ENCODE data around the gene EFNB2.

The EFNB2 gene

GRCh38 chr13:106535552-106536243 lies at the start of gene EFNB2:
EFNB2 (minus strand) TSS chr13:106535662; CDS start chr13:106534964, 698 bp downstream.
- DNase-seq (ENCODE audit: low read depth in 3 of 3, low spot score in 1 of 3): peak; percentile 58 to 79 (median 78)

GRCh38 chr13:106581225-106581624 lies 45.8 kb upstream of the EFNB2 start:
- no peak for DNase-seq (ENCODE audit: low read depth in 3 of 3, low spot score in 1 of 3)

- DNase-seq (ENCODE audit: low read depth in 3 of 3, low spot score in 1 of 3): no peak
Observed at GRCh38 chr13:106575896-106576295, 40.4 kb upstream of the EFNB2 start.

- DNase-seq (ENCODE audit: low read depth in 3 of 3, low spot score in 1 of 3): no peak
Observed at GRCh38 chr13:106573868-106574267, 38.4 kb upstream of the EFNB2 start.

- no peak for DNase-seq (ENCODE audit: low read depth in 3 of 3, low spot score in 1 of 3)
Observed at GRCh38 chr13:106573284-106573846, 37.9 kb upstream of the EFNB2 start.

- peak in 2 of 3 donors; percentile 44 to 49 for DNase-seq (ENCODE audit: low read depth in 3 of 3, low spot score in 1 of 3)
Observed at GRCh38 chr13:106570299-106570852, 34.9 kb upstream of the EFNB2 start.

- DNase-seq (ENCODE audit: low read depth in 3 of 3, low spot score in 1 of 3): no peak
Observed at GRCh38 chr13:106569233-106570095, 34.0 kb upstream of the EFNB2 start.

GRCh38 chr13:106568299-106569003 lies 33.0 kb upstream of the EFNB2 start:
- DNase-seq (ENCODE audit: low read depth in 3 of 3, low spot score in 1 of 3): no peak

- peak; percentile 82 to 97 (median 92) for DNase-seq (ENCODE audit: low read depth in 3 of 3, low spot score in 1 of 3)
Observed at GRCh38 chr13:106567474-106568298, 32.2 kb upstream of the EFNB2 start, which contains the start of gene ARGLU1. ARGLU1 (minus strand) TSS chr13:106568137; CDS start chr13:106567919, 218 bp downstream.

GRCh38 chr13:106566641-106567473 lies 31.4 kb upstream of the EFNB2 start:
- DNase-seq (ENCODE audit: low read depth in 3 of 3, low spot score in 1 of 3): no peak

- no peak for DNase-seq (ENCODE audit: low read depth in 3 of 3, low spot score in 1 of 3)
Observed at GRCh38 chr13:106565127-106565775, 29.8 kb upstream of the EFNB2 start.

GRCh38 chr13:106562301-106562700 lies 26.8 kb upstream of the EFNB2 start:
- DNase-seq (ENCODE audit: low read depth in 3 of 3, low spot score in 1 of 3): no peak

- DNase-seq (ENCODE audit: low read depth in 3 of 3, low spot score in 1 of 3): peak in 1 of 3 donors; percentile 14
Observed at GRCh38 chr13:106561551-106562170, 26.2 kb upstream of the EFNB2 start.

- DNase-seq (ENCODE audit: low read depth in 3 of 3, low spot score in 1 of 3): no peak
Observed at GRCh38 chr13:106560821-106561220, 25.4 kb upstream of the EFNB2 start.

- no peak for DNase-seq (ENCODE audit: low read depth in 3 of 3, low spot score in 1 of 3)
Observed at GRCh38 chr13:106558527-106558926, 23.1 kb upstream of the EFNB2 start.

- DNase-seq (ENCODE audit: low read depth in 3 of 3, low spot score in 1 of 3): no peak
Observed at GRCh38 chr13:106555631-106556328, 20.3 kb upstream of the EFNB2 start.

- no peak for DNase-seq (ENCODE audit: low read depth in 3 of 3, low spot score in 1 of 3)
Observed at GRCh38 chr13:106551751-106552150, 16.3 kb upstream of the EFNB2 start.

GRCh38 chr13:106551350-106551749 lies 15.9 kb upstream of the EFNB2 start:
- DNase-seq (ENCODE audit: low read depth in 3 of 3, low spot score in 1 of 3): no peak

Measured in stimulated activated CD4-positive, alpha-beta T cell treated with anti-CD3 and anti-CD28 coated beads, TNF-alpha, amount 100 ng/mL, for 1 hour (primary cell).